K562 treated with DMSO at 1 percent for 24 hours (cell line): ENCODE measurements around the gene XRCC1. TPM values are rescaled to one million over a fixed set of nuclear protein-coding genes. Genes with fewer than 3 reads are reported as not detected.

ENCODE experiments used
- total RNA-seq: library from RNA; unstranded; fragments of 300-600 nt; gene quantifications from 2 replicates; pipeline ENCODE4 v1.2.3, GENCODE V29; 2022; ENCODE audit warnings: low read depth; ENCODE audit not compliant: insufficient read depth

Gene XRCC1, protein sequence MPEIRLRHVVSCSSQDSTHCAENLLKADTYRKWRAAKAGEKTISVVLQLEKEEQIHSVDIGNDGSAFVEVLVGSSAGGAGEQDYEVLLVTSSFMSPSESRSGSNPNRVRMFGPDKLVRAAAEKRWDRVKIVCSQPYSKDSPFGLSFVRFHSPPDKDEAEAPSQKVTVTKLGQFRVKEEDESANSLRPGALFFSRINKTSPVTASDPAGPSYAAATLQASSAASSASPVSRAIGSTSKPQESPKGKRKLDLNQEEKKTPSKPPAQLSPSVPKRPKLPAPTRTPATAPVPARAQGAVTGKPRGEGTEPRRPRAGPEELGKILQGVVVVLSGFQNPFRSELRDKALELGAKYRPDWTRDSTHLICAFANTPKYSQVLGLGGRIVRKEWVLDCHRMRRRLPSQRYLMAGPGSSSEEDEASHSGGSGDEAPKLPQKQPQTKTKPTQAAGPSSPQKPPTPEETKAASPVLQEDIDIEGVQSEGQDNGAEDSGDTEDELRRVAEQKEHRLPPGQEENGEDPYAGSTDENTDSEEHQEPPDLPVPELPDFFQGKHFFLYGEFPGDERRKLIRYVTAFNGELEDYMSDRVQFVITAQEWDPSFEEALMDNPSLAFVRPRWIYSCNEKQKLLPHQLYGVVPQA
- 55.8 and 58.5 TPM in 2 replicates for total RNA-seq

DNA sequence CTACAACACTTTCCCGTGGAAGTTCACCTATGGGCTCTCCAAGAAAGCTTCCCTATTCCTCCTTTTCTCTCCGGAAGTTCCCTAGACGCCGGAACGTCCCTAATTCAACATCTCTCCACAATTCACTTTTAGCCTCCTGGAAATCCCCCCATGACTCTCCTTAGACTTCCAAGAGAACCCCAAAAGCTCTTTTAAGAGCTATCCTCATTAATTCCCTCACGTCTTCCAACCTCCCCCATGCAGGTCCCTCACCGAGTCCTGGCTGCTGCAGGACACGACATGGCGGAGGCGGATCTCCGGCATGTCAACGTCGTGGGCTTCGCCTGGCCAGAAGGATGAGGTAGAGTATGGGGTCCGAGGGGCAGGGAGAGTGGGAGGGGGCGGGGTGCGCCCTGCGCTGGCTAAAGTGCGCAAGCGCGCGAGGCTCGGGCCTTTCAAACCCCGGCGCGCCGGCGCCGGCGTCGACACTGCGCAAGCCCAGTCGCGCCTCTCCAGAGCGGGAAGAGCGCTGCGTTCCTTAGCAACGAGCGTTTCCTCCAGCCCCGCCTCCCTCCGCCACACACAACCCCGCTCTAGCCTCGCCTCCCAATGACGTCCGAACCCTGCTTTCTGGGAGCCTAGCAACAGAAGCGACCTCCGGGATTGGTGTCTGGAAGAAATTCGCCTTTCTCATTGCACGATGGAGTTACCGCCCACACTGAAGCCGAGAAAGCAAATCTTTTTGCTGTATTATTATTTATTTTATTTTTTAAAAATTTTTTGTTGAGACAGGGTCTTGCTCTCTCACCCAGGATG, at the start of gene XRCC1, which contains the start of gene PINLYP:
Gene XRCC1, minus strand, starts transcription at position 372 of the 795 bp plus-strand sequence. Its CDS starts 69 bp downstream, at position 303.
Gene PINLYP, plus strand, starts transcription at position 646 of the 795 bp plus-strand sequence. CDS start 1,391 bp downstream, outside the sequence.

DNA sequence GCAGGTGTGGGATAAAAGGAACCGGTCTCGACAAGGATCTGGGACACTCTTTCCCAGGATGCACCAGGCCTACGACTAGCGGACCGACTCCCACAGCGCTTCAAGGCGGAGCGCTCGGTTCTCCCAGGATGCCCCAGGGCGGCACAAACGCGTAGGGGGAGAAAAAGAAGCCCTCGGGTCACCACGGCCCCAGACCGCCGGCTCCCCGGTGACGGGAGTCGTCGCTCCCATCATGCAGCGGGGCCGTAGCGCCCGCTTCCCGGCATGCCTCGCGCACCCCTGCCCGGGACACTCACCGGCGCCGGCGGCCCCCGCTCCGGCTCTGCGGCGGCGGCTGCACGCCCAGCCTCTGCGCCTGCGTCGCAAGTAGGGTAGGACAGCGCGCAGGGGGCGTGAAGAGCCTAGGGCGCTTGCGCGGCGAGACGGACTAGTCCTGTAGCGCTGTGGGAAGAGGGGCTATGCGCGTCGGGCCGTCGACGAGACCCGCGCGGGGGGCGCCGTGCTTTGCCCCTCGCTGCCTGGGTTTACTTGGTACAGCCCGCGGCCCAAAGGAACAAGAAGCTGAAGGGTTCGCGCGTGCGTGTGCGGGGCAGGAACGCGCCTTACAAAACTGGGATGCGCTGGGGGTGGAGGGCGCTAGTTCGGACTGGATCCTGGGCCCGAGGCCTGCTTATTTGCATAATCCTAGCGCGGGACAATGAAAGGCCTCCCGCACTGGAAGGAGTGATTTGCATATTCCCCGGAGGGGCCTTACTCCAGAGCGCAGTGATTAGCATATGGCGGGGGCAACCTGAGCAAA, 44.1 kb upstream of the XRCC1 start, which contains the start of gene ZNF428:
Gene ZNF428, minus strand, starts transcription at position 368 of the 799 bp plus-strand sequence. CDS start 5,325 bp downstream, outside the sequence.

DNA sequence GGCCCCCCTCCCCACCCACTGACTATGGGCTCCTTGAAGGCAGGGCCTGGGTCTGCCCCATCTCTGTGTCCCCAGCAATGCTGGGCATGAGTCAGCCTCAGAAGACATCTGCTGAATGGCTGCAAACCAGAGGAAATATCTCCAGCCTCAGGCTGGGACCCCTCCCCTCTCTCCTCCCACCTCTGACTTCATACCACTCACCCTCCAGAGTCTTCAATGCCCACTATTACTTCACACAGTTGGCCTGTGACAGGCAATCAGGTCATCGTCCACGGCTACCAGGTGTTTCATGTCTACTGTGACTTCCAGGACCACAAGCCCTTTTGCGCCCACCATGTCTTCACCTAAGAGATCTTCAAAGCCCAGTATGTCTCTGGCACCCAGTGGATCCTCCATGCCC, 36.5 kb upstream of the XRCC1 start, which contains the start of gene SRRM5:
Gene SRRM5, plus strand, starts transcription at position 301 of the 400 bp plus-strand sequence. Its CDS starts 34 bp downstream, at position 335.

GRCh38 chr19:43595999-43596841, 20.9 kb upstream of the XRCC1 start, which contains the start of the genes IRGQ and ZNF576:
Gene IRGQ, minus strand, starts transcription at chr19:43596134. Its CDS starts 796 bp downstream, at chr19:43595338.
Gene ZNF576, plus strand, starts transcription at chr19:43596595. Its CDS starts 514 bp downstream, at chr19:43597109.

DNA sequence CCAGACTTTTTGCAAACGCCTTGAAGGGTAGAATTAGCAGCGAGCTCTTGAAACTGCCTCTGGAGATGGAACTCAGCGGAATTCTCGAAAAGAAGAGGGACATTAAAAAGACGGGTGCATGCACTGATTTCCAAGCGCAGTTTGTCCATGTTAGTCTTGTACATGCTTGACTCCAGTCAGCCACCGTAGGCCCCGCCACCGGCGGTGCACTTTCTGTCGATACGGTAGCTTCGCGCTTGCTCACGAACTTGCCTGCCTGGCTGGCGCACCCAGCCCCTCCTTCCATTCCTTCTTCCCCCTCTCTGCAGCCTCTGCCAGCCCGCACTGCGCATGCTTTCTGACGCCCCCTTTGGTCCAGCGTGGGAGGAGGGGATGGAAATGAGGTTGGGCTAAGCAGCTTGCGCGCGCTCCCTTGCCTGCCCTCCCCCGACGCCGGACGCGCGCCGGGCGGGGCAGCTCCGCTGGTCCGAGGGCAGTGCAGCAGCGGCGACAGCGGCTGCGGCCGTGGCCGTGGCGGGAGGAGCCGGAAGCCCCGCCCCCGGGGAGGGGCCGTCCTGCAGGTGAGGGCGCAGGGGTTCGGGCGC, 42.3 kb downstream of the XRCC1 start, which contains the start of gene ZNF575:
Gene ZNF575, plus strand, starts transcription at position 227 of the 584 bp plus-strand sequence. CDS start 1,235 bp downstream, outside the sequence.

DNA sequence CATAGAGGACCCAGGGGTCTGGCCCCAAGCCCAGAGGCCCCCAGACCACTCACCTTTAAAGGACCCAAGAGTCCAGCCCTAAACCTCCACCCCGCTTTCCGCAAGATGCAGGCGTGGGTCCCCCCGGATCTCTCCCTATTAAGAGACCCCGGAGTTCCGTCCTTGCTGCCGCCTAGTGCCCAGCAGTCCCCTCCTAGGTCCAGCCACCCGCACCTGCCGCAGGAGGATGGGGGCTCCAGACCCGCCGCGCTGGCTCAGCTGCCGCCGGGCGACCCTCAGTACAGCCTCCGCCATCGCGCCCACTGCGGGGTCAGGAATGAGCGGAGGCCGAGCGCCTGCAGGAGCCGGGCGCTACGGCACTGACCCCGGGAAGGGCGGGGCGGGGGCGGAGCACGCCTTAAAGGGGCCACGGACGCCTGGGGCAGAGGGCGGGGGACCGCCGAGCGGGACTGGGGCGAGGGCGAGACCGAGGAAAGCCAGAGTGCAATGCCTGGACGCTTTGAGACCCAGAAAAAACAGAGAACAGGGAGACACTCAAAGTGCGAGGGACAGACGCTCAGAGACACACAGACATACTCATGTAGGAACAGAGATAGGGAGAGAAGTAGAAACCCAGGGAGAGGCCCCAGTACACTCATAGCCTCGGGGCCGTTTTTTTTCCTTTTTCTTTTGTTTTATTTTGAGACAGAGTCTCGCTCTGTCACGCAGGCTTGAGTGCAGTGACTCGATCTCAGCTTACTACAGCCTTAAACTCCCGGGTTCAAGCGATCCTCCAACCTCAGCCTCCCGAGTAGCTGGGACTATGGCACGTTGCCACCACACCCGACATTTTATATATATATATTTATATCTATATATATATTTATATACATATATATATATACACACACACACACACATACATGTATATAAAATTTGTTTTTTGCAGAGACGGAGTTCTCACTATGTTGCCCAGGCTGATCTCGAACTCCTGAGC, 48.2 kb downstream of the XRCC1 start, which contains the start of gene ETHE1:
Gene ETHE1, minus strand, starts transcription at position 318 of the 976 bp plus-strand sequence. Its CDS starts 24 bp downstream, at position 294.

GRCh38 chr19:43504426-43505185, 70.7 kb downstream of the XRCC1 start, which contains the start of gene PHLDB3:
Gene PHLDB3, minus strand, starts transcription at chr19:43504746. Its CDS starts 628 bp downstream, at chr19:43504118.

Other genes starting within 250 kb of the XRCC1 start
- not detected in 2 replicates for gene CD177, start 221.8 kb downstream of the XRCC1 start, total RNA-seq
- gene TEX101, start 160.6 kb downstream of the XRCC1 start, total RNA-seq: 0.81 and 1.0 TPM in 2 replicates
- gene LYPD3, start 109.9 kb downstream of the XRCC1 start, total RNA-seq: 1.7 and 2.4 TPM in 2 replicates
- 24.0 and 27.9 TPM in 2 replicates for gene PHLDB3, start 70.8 kb downstream of the XRCC1 start, total RNA-seq
- 38.0 and 39.6 TPM in 2 replicates for gene ETHE1, start 48.3 kb downstream of the XRCC1 start, total RNA-seq
- gene ZNF575, start 42.3 kb downstream of the XRCC1 start, total RNA-seq: 1.6 and 1.7 TPM in 2 replicates
- gene PINLYP, start 274 bp upstream of the XRCC1 start, total RNA-seq: 3.8 and 5.8 TPM in 2 replicates
- 5.8 and 6.6 TPM in 2 replicates for gene IRGQ, start 20.6 kb upstream of the XRCC1 start, total RNA-seq
- 15.1 and 23.4 TPM in 2 replicates for gene ZNF576, start 21.1 kb upstream of the XRCC1 start, total RNA-seq
- 0.58 and 0.60 TPM in 2 replicates for gene SRRM5, start 36.6 kb upstream of the XRCC1 start, total RNA-seq
- 82.2 and 85.2 TPM in 2 replicates for gene ZNF428, start 44.1 kb upstream of the XRCC1 start, total RNA-seq
- 5.5 and 7.5 TPM in 2 replicates for gene CADM4, start 64.3 kb upstream of the XRCC1 start, total RNA-seq
- gene PLAUR, start 94.6 kb upstream of the XRCC1 start, total RNA-seq: 29.6 and 32.2 TPM in 2 replicates
- gene IRGC, start 140.5 kb upstream of the XRCC1 start, total RNA-seq: not detected in 2 replicates
- 35.8 and 36.2 TPM in 2 replicates for gene SMG9, start 179.4 kb upstream of the XRCC1 start, total RNA-seq
- gene KCNN4, start 205.4 kb upstream of the XRCC1 start, total RNA-seq: 9.6 and 13.3 TPM in 2 replicates
- 0.42 and 0.65 TPM in 2 replicates for gene LYPD5, start 226.9 kb upstream of the XRCC1 start, total RNA-seq